ENCODE data around the gene PDS5B. TPM values are rescaled to one million over a fixed set of nuclear protein-coding genes. Genes with fewer than 3 reads are reported as not detected.

PDS5B gene
- total and polyA plus RNA-seq, 2 experiments from 2014 or later, result 16.6 to 34.0 TPM

DNA sequence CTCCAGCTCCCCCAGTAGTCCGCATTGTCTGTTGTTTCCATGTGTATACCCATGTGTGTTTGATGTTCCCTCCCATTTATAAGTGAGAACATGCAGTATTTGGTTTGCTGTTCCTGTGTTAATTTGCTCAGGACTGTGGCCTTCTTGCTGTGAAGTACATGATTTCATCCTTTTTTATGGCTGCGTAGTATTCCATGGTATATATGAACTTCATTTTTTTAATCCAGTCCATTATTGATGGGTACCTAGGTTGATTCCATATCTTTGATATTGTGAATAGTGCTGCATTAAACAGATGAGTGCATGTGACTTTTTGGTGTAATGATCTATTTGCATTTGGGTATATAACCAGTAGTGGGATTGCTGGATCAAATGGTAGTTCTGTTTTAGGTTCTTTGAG, 175.2 kb downstream of the PDS5B start:
- H2AFZ ChIP-seq, result no peak overlapping the region
- WGBS (ENCODE audit: low lambda C conversion rate, missing lambda C conversion rate), result 98% methylated on average over 2 of the region's 2 CpGs
- TF ChIP-seq, protein P1, sequence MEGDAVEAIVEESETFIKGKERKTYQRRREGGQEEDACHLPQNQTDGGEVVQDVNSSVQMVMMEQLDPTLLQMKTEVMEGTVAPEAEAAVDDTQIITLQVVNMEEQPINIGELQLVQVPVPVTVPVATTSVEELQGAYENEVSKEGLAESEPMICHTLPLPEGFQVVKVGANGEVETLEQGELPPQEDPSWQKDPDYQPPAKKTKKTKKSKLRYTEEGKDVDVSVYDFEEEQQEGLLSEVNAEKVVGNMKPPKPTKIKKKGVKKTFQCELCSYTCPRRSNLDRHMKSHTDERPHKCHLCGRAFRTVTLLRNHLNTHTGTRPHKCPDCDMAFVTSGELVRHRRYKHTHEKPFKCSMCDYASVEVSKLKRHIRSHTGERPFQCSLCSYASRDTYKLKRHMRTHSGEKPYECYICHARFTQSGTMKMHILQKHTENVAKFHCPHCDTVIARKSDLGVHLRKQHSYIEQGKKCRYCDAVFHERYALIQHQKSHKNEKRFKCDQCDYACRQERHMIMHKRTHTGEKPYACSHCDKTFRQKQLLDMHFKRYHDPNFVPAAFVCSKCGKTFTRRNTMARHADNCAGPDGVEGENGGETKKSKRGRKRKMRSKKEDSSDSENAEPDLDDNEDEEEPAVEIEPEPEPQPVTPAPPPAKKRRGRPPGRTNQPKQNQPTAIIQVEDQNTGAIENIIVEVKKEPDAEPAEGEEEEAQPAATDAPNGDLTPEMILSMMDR (IDR thresholded peaks at IDR 0.05; ENCODE audit: poor library complexity), result no peak
- TF ChIP-seq EZH2phosphoT487 (IDR thresholded peaks at IDR 0.05; ENCODE audit: low read depth, severe bottlenecking, unreplicated experiment), result no peak
- no peak for TF ChIP-seq EZH2 (IDR thresholded peaks at IDR 0.05; ENCODE audit: borderline replicate concordance)

DNA sequence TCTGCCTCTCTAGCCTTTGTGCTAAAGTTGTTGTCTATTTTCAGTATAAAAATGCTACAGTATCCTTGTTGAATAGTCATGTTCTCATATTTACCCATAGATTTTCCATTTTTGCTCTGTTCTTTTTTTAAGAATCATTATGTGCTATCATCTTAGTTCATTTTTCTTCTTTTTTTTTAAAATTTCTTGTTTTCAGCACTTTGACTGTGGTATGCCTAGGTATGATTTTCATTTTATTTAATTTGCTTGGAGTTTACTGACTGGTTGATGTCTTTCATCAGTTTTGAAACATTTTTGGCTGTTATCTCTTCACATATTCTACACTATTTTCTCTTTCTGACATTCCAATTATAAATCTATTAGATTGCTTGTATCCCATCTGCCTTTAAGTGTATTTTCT, 192.9 kb downstream of the PDS5B start:
- no peak for TF ChIP-seq EZH2phosphoT487 (IDR thresholded peaks at IDR 0.05; ENCODE audit: low read depth, severe bottlenecking, unreplicated experiment)
- TF ChIP-seq EZH2 (IDR thresholded peaks at IDR 0.05; ENCODE audit: borderline replicate concordance), result no peak
- TF ChIP-seq, protein P1 (IDR thresholded peaks at IDR 0.05; ENCODE audit: poor library complexity), result no peak
- no peaks in the 10 kb centered on the region for H3K9me3 ChIP-seq (ENCODE audit: low read depth)
- H3K4me1 ChIP-seq (ENCODE audit: insufficient read depth), result no peaks in the 10 kb centered on the region
- no peak overlapping the region for H2AFZ ChIP-seq
- no peaks in the 10 kb centered on the region for H4K20me1 ChIP-seq (ENCODE audit: insufficient read depth, poor library complexity, severe bottlenecking)
- no peak for DNase-seq (ENCODE audit: low spot score)
- no peaks in the 10 kb centered on the region for H3K36me3 ChIP-seq (replicated peaks; ENCODE audit: insufficient read depth, low read depth)
- no peak overlapping the region for H3K4me3 ChIP-seq
- no peak overlapping the region for H3K27ac ChIP-seq
- no peaks in the 10 kb centered on the region for H3K27me3 ChIP-seq
- no peaks in the 10 kb centered on the region for H3K9me2 ChIP-seq (replicated peaks; ENCODE audit: insufficient read depth)
- no peaks in the 10 kb centered on the region for H3K79me2 ChIP-seq
- no peak overlapping the region for H3K4me2 ChIP-seq

More for the DNA sequence above, 175.2 kb downstream of the PDS5B start:
- H3K27me3 ChIP-seq, result no peaks in the 10 kb centered on the region
- H3K9me2 ChIP-seq (replicated peaks; ENCODE audit: insufficient read depth), result no peaks in the 10 kb centered on the region
- no peak overlapping the region for H3K4me2 ChIP-seq
- DNase-seq (ENCODE audit: low spot score), result no peak
- peaks cover 9% of the 10 kb centered on the region for H3K36me3 ChIP-seq (replicated peaks; ENCODE audit: insufficient read depth, low read depth)
- no peaks in the 10 kb centered on the region for H4K20me1 ChIP-seq (ENCODE audit: insufficient read depth, poor library complexity, severe bottlenecking)
- H3K79me2 ChIP-seq, result no peaks in the 10 kb centered on the region
- no peak overlapping the region for H3K27ac ChIP-seq
- no peaks in the 10 kb centered on the region for H3K9me3 ChIP-seq (ENCODE audit: low read depth)
- H3K4me3 ChIP-seq, result no peak overlapping the region
- no peaks in the 10 kb centered on the region for H3K4me1 ChIP-seq (ENCODE audit: insufficient read depth)

DNA sequence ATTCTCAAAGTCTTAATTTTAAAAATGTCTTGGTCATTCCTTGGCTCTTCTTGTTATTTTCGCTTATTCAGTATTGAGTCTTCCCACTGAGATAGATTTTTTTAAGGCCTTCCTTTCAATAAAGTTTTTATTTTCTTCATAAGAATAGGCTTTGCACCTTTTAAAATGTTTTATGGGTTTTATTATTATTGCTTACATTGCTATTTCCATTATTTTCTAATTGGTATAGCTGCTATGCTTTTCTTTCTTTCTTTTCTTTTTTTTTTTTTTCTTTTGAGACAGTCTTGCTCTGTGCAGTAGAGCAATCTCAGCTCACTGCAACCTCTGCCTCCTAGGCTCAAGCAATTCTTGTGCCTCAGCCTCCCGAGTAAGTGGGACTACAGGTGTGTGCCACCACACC, 195.7 kb downstream of the PDS5B start:
- H3K9me3 ChIP-seq (ENCODE audit: low read depth), result no peaks in the 10 kb centered on the region
- no peak overlapping the region for H3K4me3 ChIP-seq
- no peak overlapping the region for H3K4me2 ChIP-seq
- no peak overlapping the region for H2AFZ ChIP-seq
- no peaks in the 10 kb centered on the region for H4K20me1 ChIP-seq (ENCODE audit: insufficient read depth, poor library complexity, severe bottlenecking)
- H3K9me2 ChIP-seq (replicated peaks; ENCODE audit: insufficient read depth), result no peaks in the 10 kb centered on the region
- no peak overlapping the region for H3K27ac ChIP-seq
- no peaks in the 10 kb centered on the region for H3K27me3 ChIP-seq
- H3K79me2 ChIP-seq, result no peaks in the 10 kb centered on the region
- no peaks in the 10 kb centered on the region for H3K36me3 ChIP-seq (replicated peaks; ENCODE audit: insufficient read depth, low read depth)
- H3K4me1 ChIP-seq (ENCODE audit: insufficient read depth), result no peaks in the 10 kb centered on the region
- TF ChIP-seq EZH2phosphoT487 (IDR thresholded peaks at IDR 0.05; ENCODE audit: low read depth, severe bottlenecking, unreplicated experiment), result no peak
- TF ChIP-seq, protein P1 (IDR thresholded peaks at IDR 0.05; ENCODE audit: poor library complexity), result no peak
- TF ChIP-seq EZH2 (IDR thresholded peaks at IDR 0.05; ENCODE audit: borderline replicate concordance), result no peak
- WGBS (ENCODE audit: low lambda C conversion rate, missing lambda C conversion rate), result 97% methylated on average over 2 of the region's 2 CpGs
- DNase-seq (ENCODE audit: low spot score), result no peak

DNA sequence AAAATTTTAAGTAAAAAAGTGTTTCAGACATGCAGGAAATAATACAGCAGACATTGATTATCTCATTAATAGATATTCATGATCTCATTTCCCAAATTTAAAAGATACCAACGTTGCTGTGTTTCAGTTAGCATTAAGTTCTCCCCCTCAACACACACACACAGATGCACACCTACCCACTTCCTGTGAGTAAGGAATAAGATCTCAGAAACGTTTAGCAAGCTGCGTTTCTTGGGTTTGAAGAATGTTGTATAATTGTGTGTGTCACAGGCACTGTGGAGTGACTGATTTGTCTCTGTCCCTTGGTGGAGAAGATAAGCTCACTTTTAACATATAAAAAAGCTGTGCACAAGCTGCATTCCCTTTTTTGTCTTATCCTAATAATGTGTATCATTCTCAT, 196.8 kb downstream of the PDS5B start:
- Histone ChIP-seq H3K27ac (no peak overlapping the region), H3K9me2 (replicated peaks; ENCODE audit: insufficient read depth) (no peaks in the 10 kb centered on the region), H3K79me2 (no peaks in the 10 kb centered on the region), H3K9me3 (ENCODE audit: low read depth) (no peaks in the 10 kb centered on the region), H3K4me3 (no peak overlapping the region), H4K20me1 (ENCODE audit: insufficient read depth, poor library complexity, severe bottlenecking) (no peaks in the 10 kb centered on the region), H3K4me1 (ENCODE audit: insufficient read depth) (no peaks in the 10 kb centered on the region), H2AFZ (no peak overlapping the region), H3K27me3 (no peaks in the 10 kb centered on the region), H3K36me3 (replicated peaks; ENCODE audit: insufficient read depth, low read depth) (no peaks in the 10 kb centered on the region), H3K4me2 (no peak overlapping the region)
- DNase-seq (ENCODE audit: low spot score), result no peak
- TF ChIP-seq EZH2phosphoT487 (IDR thresholded peaks at IDR 0.05; ENCODE audit: low read depth, severe bottlenecking, unreplicated experiment) (no peak), EZH2 (IDR thresholded peaks at IDR 0.05; ENCODE audit: borderline replicate concordance) (no peak)
- TF ChIP-seq, protein P1 (IDR thresholded peaks at IDR 0.05; ENCODE audit: poor library complexity), result no peak
- WGBS (ENCODE audit: low lambda C conversion rate, missing lambda C conversion rate), result 65% methylated on average over 3 of the region's 3 CpGs
